ENCODE measurements around the gene BCL6. TPM values are rescaled to one million over a fixed set of nuclear protein-coding genes. Genes with fewer than 3 reads are reported as not detected.

The BCL6 gene
- total and polyA plus RNA-seq, 9 of the 15 experiments (the other 6 are each of a cell fraction or from before 2014, with no cell fraction given), result 0.08 to 3.5 (median 1.6) TPM

- Histone ChIP-seq H3K79me2 (ENCODE audit: control insufficient read depth, insufficient read depth, low read length) (peaks cover 38% of the 10 kb centered on the region), H2AFZ (ENCODE audit: low read depth, low read length) (peak overlapping the region; percentile 93), H3K9me1 (ENCODE audit: control insufficient read depth, insufficient read depth, low read length) (no peaks in the 10 kb centered on the region), H3K9ac (ENCODE audit: insufficient read depth in 1 of 2, low read depth in 2 of 2, low read length in 2 of 2) (no peak overlapping the region; a peak in 1 of 4 replicates), H3K36me3 (ENCODE audit: control insufficient read depth, insufficient read depth, low read length) (no peaks in the 10 kb centered on the region), H3K9me3 (replicated peaks; ENCODE audit: control insufficient read depth, insufficient read depth, low read depth, low read length) (no peaks in the 10 kb centered on the region), H3K27ac (ENCODE audit: extremely low read depth, low read depth, low read length) (peak overlapping the region; percentile 95; the same call in 1 of the 3 replicates), H4K20me1 (replicated peaks; ENCODE audit: control insufficient read depth, insufficient read depth, low read length) (peaks cover 16% of the 10 kb centered on the region; the same call in 1 of the 2 replicates), H3K27me3 (ENCODE audit: control insufficient read depth in 2 of 2, insufficient read depth in 2 of 2, low read length in 2 of 2) (peaks cover 0 to 12% of the 10 kb centered on the region in 2 experiments; a peak in 1 of 5 replicates), H3K4me1 (replicated peaks in 1 of 2; ENCODE audit: control insufficient read depth in 2 of 2, insufficient read depth in 2 of 2, low read length in 2 of 2) (peaks cover 46 to 54% of the 10 kb centered on the region in 2 experiments), H3K4me2 (ENCODE audit: insufficient read depth, low read length) (peak overlapping the region; percentile 72), H3K4me3 (peak overlapping the region; percentile 6; the same call in 1 of the 2 replicates)
- WGBS (ENCODE audit: insufficient coverage, low coverage, missing lambda C conversion rate), result 25% methylated on average over 17 of the region's 35 CpGs
- in situ Hi-C loops (cut with MboI) (loop anchor here (5.0 to 25.0 kb wide), 2 partner anchors 1211 to 1396 kb away; no protein-coding TSS in a partner anchor), intact Hi-C loops (cut with micrococcal nuclease) (loop anchor here (5.0 to 10.0 kb wide), 5 partner anchors 173 to 1003 kb away; no protein-coding TSS in a partner anchor)
- BruUV-seq (replicated peaks), result no TSS peak
- peak; percentile 64 for FAIRE-seq
- CTCF ChIA-PET (ENCODE audit: low intra/inter-chr PET ratio), result interaction anchor here (0.5 to 5.4 kb wide), 7 partner anchors 8 to 1406 kb away, joined by 3 to 39 read pairs (median 3); no protein-coding TSS in a partner anchor
- POLR2A ChIA-PET, result interaction anchor here (0.7 to 1.9 kb wide), 4 partner anchors 9 to 507 kb away, joined by 3 to 5 read pairs (median 4); no protein-coding TSS in a partner anchor
- peak; percentile 33 for ATAC-seq
- DNase-seq (ENCODE audit: extremely low read depth in 1 of 4, low spot score in 3 of 4), result peak; percentile 52 to 86 (median 68)
- TF ChIP-seq MXI1 (IDR thresholded peaks at IDR 0.05; ENCODE audit: low read depth, low read length), result no peak
- no peak for TF ChIP-seq EP400 (IDR thresholded peaks at IDR 0.05)
- no peak for TF ChIP-seq BHLHE40 (IDR thresholded peaks at IDR 0.05; ENCODE audit: low read length)
- TF ChIP-seq ZNF263 (CRISPR knock-in tag; IDR thresholded peaks at IDR 0.05; ENCODE audit: borderline replicate concordance), result no peak
- no peak for TF ChIP-seq FUS (optimal IDR thresholded peaks at IDR 0.05; ENCODE audit: low read depth, low read length)
- no peak for TF ChIP-seq TOE1 (IDR thresholded peaks at IDR 0.05; ENCODE audit: borderline replicate concordance)
- TF ChIP-seq TOE1 (CRISPR knock-in tag; IDR thresholded peaks at IDR 0.05; ENCODE audit: borderline replicate concordance, low read depth), result no peak
- TF ChIP-seq BRD4 (IDR thresholded peaks at IDR 0.05), result no peak
- no peak for TF ChIP-seq MECOM (CRISPR knock-in tag; IDR thresholded peaks at IDR 0.05)
- peak; percentile 85 for TF ChIP-seq EHMT2 (IDR thresholded peaks at IDR 0.05)
- TF ChIP-seq FOXP4 (CRISPR knock-in tag; IDR thresholded peaks at IDR 0.05; ENCODE audit: borderline replicate concordance), result no peak
- TF ChIP-seq ZNF830 (CRISPR knock-in tag; IDR thresholded peaks at IDR 0.05), result no peak
- no peak; the same call in 1 of the 2 replicates for TF ChIP-seq SUPT5H (IDR thresholded peaks at IDR 0.05)
- TF ChIP-seq JUNB (CRISPR knock-in tag; conservative IDR thresholded peaks at IDR 0.05), result no peak
- TF ChIP-seq NCOA4 (IDR thresholded peaks at IDR 0.05; ENCODE audit: partially characterized antibody), result no peak
- TF ChIP-seq RFX5 (IDR thresholded peaks at IDR 0.05; ENCODE audit: low read depth, low read length), result no peak
- peak; percentile 84 to 90 (median 86) for TF ChIP-seq CTCF (IDR thresholded peaks at IDR 0.05 in 2 of 3, conservative IDR thresholded peaks at IDR 0.05 in 1 of 3; ENCODE audit: insufficient read depth in 2 of 3, low read depth in 1 of 3, low read length in 3 of 3)
Observed at GRCh38 chr3:187741403-187742350, 3.6 kb downstream of the BCL6 start.
